Hematopoietic multipotent progenitor cell treated with erythropoietin and hydrocortisone succinate and interleukin-3 and kit ligand, for 4 days (in vitro differentiated cells): ENCODE results near the gene SLC19A1.

Experiments
- DNase-seq: peaks from one replicate; pipeline ENCODE4 v3.0.0-alpha.2; 2015

SLC19A1 gene

DNA sequence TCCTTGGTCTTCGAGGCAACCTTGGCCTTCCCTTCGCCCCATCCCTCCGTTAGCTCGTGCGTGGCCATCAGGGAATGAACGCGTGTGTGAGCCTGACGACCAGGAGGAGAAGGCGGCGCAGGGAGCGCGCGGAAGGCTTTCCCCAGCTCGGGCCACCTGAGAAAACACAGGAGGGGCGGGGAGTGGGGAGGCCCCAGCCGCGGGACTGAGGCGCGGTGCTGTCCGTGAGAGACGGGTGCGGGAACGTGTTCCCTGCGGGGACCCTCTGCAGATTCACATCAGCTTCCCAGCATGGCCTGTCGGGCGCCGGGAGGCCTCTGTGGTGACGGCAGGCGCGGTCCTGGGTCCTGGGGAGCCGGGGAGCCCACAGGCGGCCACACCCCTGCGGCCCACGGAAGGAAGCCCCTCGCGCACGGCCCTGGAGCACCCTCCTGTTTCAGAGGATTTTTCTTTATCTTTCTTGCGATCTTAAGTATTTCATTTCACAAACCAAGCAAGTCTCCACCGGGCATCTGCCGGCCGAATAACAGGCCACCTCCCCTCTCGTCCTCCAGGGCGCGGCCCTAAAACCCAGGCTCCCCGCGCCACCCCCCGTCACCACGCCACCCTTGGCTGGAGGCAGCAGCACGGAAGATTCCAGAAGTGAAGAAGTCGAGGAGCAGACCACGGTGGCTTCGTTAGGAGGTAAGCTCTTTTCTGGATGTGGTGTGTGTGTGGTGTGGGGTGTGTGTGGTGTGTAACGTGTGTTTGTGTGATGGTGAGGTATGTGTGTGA is 66.3 kb downstream of the SLC19A1 start:
- DNase-seq: no peak

GRCh38 chr21:45475004-45475685 is 67.1 kb downstream of the SLC19A1 start:
- no peak for DNase-seq

DNA sequence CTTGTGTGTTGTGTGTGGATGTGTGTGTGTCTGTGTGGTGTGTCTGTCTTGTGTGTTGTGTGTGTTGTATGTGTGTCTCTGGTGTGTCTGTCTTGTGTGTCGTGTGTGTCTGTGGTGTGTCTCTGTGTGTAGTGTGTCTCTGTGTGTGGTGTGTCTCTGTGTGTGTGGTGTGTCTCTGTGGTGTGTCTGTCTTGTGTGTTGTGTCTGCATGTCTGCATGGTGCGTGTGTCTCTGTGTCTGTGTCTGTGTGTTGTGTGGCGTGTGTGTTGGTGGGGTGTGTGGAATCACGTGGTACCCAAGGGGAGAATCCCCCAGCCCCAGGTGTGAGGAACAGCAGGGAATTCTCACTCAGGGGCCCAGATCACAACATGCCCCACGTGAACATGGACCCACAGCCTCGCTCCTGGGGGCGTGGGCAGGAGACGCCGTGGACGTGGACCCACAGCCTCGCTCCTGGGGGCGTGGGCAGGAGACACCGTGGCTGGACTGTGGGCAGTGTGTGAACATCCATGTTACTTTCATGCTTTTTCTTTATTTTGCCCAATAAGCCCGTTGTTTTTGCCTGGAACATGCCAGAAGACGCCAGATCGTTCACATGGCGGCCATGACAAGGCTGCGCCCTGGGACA is 67.8 kb downstream of the SLC19A1 start:
- DNase-seq: no peak

DNA sequence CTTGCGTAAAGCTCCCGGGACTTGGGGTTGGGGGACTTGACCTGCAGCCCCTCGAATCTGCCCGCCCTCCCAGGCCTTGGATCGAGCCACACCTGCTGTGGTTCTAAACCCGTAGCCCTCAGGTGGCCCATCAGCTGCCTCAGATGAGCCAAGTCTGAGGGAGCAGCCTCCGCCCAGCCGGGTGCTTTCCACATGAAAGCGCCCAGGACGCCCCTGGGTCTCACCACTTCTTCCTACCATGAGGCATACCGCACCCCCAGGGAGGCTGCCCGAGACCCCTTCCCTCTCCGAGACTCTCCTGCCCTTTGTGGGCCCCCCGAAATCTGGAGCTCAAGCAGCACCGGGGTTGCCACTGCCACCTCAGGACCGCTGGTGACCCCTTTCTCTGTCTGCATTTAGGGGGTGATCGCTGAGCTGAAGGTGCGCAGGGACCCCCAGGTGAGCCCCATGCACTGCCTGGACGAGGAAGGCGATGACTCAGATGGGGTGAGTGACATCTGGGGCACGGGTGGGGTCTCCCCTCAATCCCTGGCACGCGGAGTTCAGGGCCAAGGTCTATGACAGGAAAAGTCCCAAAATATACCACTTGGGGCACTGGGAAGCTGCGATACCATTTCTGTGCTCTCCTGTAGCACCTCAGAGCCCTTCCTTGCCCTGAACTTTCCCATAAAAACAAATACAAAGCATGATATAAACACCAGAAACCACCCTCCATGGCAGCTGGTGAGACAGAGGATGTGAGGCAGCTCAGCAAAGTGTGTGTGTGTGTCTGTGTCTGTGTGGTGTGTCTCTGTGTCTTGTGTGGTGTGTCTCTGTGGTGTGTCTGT is 68.5 kb downstream of the SLC19A1 start:
- DNase-seq: no peak

DNA sequence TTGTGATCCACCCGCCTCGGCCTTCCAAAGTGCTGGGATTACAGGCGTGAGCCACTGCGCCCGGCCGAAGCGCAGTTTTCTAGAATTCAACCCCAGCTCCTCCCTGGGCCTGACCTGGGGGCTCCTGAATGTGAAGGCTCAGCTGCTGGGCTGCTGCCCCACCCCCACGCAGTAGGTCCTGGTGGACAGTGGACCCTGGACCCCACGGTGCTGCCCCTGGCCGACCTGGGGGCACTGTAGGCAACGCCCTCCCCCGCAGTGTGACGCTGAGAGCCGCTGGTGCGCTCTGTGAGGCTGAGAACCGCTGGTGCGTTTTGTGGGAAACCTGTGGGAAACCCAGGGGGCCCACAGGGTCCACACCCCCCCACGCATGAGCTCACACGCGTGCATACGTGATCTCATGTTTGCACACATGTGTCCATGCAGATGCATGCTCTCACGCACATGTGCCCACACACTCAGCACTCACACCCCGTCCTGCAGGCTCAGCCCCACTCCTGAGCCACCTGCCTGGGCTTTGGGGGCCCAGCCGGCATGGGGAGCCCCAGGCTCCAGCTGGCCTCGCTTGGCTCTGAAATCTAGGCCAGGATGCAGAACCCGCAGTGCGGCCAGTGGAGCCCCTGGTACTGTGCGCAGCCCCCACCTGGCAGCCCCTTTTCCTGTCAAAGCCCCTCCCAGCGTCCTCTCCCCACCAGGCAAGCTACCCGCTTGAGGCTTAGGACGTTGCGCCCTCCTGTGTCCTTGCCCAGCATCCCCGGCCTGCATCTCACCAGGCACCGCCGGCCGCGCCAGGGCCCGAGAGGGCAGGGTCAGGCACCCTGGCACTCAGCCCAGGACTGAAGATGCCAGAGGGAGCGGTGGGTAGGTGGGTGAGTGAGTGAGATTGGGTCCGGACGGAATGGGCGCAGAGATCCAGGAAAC is 69.5 kb downstream of the SLC19A1 start:
- DNase-seq: no peak

GRCh38 chr21:45471525-45472221 is 70.6 kb downstream of the SLC19A1 start:
- no peak for DNase-seq

DNA sequence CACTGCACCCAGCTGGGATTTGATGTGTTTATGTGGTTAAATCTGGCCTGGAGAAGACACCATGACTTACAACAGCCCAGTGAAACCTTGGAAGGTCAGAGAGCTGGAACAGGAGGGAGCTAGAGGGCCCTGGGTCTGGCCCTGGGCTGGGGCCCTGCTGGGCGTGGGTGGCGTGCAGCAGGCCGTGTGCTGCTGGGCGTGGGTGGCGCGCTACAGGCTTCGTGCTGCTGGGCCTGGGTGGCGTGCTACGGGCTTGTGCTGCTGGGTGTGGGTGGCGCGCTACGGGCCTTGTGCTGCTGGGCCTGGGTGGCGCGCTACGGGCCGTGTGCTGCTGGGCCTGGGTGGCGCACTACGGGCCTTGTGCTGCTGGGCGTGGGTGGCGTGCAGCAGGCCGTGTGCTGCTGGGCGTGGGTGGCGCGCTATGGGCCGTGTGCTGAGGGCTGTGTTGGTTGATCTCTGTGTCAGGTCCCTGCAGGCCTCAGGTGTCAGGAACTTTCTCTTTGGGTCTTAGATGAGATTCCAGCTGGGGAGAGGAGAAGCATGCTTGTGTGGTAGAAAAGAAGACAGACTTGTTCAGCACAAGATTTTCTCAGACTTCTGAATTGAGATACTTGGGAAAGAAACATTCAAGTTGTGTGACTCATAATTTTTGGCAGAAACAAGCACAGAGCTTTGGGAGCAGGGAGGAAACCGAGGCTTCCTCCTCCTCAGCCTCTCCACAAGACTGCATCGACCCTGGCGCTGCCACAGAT is 71.3 kb downstream of the SLC19A1 start:
- no peak for DNase-seq

DNA sequence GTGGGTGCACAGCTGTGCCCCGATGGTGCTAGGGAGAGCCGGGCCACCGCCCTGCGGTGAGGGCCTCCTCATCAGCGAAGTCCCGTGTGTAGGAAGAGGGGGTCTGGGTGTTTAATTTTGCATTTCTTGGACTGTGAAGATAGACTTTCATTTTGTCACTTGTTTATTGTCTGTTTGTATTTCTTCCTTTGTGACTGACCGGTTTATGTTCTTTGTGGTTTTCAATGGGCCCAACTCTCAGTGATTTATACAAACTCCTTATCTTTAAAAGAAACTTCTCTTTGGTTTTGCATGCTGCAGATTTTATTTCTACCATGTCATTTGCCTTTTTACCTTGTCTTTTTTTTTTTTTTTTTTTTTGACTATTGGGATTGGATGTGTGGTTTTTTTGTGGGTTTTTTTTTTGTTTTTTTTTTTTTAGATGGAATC is 72.1 kb downstream of the SLC19A1 start:
- no peak for DNase-seq

GRCh38 chr21:45469273-45470086 is 72.8 kb downstream of the SLC19A1 start:
- no peak for DNase-seq

DNA sequence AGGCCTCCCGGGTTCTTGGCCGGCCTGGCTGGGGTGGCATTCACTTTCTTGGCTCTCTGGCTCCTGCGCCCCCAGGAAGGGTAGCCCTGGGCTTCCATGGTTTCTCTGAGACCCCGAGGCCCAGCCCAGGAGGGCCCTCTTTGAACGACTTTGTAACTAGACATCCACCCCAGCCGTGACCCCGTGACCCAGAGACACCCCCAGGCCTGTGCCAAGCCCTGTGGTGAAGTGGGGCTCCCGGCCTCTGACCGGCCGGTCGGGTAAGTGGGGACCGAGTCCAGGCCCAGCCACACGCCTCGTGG is 73.3 kb downstream of the SLC19A1 start:
- DNase-seq: no peak

GRCh38 chr21:45468051-45468970 is 73.9 kb downstream of the SLC19A1 start:
- no peak for DNase-seq

- no peak for DNase-seq
These were observed 74.9 kb downstream of the SLC19A1 start for GRCh38 chr21:45467221-45467779.

GRCh38 chr21:45466330-45467220 is 75.7 kb downstream of the SLC19A1 start:
- DNase-seq: no peak

- DNase-seq: no peak
These were observed 76.5 kb downstream of the SLC19A1 start for GRCh38 chr21:45465611-45466329.

DNA sequence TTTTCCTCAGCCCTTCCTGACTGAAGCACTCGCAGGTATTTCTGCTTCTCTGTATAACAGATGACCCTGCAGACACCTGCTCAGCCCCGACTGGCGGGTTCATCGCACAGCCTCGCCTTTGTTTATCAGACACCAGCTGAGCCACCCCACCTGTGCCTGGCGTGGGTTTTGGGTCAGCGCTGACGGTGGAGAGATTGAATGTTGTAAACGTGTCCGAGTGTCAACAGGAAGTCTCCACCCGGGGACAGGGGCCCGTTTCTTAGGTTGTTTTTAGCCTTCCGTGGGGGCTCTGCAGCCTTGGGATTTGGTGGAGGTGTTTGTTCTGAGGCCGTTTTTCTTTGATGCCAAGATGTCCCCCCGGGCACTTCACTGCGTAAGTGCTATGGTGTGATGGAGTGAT is 77.1 kb downstream of the SLC19A1 start:
- no peak for DNase-seq

DNA sequence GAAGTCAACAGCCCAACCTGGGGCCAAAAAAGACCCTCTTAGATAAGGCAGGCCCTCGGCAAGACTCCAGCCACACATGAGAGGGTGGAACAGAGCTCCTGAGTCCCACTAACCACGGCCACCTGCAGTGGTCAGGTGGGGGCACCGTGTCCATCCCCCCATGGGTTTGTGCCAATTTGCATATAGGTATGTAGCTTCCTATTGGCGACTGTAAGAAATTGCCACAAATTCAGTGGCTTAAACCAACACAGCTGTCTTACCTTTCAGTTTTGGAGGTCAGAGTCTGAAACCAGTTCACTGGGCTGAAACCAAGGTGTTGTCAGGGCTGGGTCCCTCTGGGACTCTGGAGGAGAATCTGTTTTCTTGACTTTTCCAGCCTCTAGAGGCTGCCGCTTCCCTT is 77.9 kb downstream of the SLC19A1 start:
- DNase-seq: no peak

- DNase-seq: no peak
These were observed 78.4 kb downstream of the SLC19A1 start for GRCh38 chr21:45463871-45464270.
